ENCODE data around the gene OSBPL10. TPM values are rescaled to one million over a fixed set of nuclear protein-coding genes. Genes with fewer than 3 reads are reported as not detected.
A peak's percentile ranks its signal among the peaks of the same experiment; 100 is the strongest.

OSBPL10 gene
- total and polyA plus RNA-seq, 2 donors (not counting 1 experiment from before 2014, with no cell fraction given): 88.5 to 310 TPM

DNA sequence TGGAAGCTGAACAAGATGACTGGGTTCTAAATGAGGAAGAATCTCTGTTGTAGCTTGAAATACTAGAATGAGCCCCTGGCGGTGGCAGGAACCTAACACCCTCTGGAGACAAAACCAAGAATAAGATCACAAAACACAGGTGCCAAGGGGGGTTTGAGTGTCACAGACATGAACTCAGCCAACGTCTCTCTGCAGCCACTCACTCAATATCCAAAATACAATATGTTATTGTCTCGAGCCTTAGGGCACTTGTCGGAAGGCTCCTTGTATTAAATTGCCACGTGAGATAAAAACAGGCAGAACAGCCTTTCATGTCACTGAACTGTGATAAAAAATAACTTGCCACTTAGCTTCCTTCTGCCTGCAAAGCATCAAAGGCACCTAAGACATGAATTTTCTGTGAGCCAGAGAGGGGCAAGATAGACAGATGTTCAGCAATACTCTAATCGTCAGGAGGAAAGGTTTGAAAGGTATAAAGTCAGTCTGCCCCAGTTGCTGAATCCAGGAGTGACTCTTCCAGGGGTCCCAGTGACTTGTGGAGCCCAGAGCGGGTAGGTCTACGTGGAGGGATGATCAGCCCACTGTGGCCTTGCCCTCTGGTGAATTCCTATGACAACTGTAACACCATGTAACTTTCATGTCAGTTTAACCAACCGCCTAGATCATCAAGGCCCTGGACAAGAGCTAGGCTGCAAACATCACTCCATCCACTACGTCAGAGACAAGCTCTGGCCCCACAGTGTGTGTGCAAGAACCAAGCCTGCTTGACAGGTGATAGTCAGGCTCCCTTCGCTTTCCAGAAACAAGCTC is 165.2 kb downstream of the OSBPL10 start:
- Mint-ChIP-seq H3K4me1 (peaks cover 39% of the 10 kb centered on the region), H3K27ac (peak overlapping the region; percentile 72), H3K9me3 (ENCODE audit: insufficient read depth) (no peaks in the 10 kb centered on the region), H3K4me3 (no peak overlapping the region), H3K27me3 (no peaks in the 10 kb centered on the region)
- Histone ChIP-seq H3K79me2 (ENCODE audit: control insufficient read depth, insufficient read depth, low read length) (peaks cover 78% of the 10 kb centered on the region), H3K4me3 (ENCODE audit: control extremely low read depth in 1 of 5, extremely low read depth in 1 of 5, insufficient read depth in 1 of 5, low read depth in 2 of 5, low read length in 4 of 5) (no peak overlapping the region), H3K27ac (ENCODE audit: low read length in 2 of 2) (peak overlapping the region in 1 of 2 donors; percentile 19), H3K9me3 (ENCODE audit: control extremely low read depth in 1 of 3, control insufficient read depth in 2 of 3, insufficient read depth in 1 of 3, low read length in 2 of 3) (peaks cover 0 to 4% (median 0%) of the 10 kb centered on the region in 3 donors), H3K4me1 (ENCODE audit: control insufficient read depth in 2 of 2, insufficient read depth in 2 of 2, low read length in 2 of 2) (no peaks in the 10 kb centered on the region), H3K9ac (ENCODE audit: low read length) (no peak overlapping the region), H3K4me2 (replicated peaks; ENCODE audit: low read depth, low read length, poor library complexity, severe bottlenecking) (no peak overlapping the region), H3K27me3 (replicated peaks in 1 of 4; ENCODE audit: control extremely low read depth in 1 of 4, control insufficient read depth in 3 of 4, insufficient read depth in 4 of 4, low read length in 3 of 4) (no peaks in the 10 kb centered on the region), H4K20me1 (ENCODE audit: control insufficient read depth, insufficient read depth, low read length, poor library complexity, severe bottlenecking) (peaks cover 63% of the 10 kb centered on the region), H3K36me3 (replicated peaks in 1 of 2; ENCODE audit: control extremely low read depth in 1 of 2, control insufficient read depth in 1 of 2, extremely low read depth in 1 of 2, insufficient read depth in 2 of 2, low read length in 1 of 2) (peaks cover 2 to 60% of the 10 kb centered on the region in 2 experiments), H2AFZ (ENCODE audit: insufficient read depth, low read depth, low read length, poor library complexity, severe bottlenecking) (no peak overlapping the region)
- intact Hi-C loops (cut with micrococcal nuclease): no loop called here
- DNase-seq (no peak), ATAC-seq (ENCODE audit: low read depth) (peak; percentile 21)
- ChIA-PET CTCF (interaction anchor here (1.2 to 1.6 kb wide), 2 partner anchors 37 to 330 kb away, joined by 3 read pairs; no protein-coding TSS in a partner anchor), POLR2A (no interaction called here)
- WGBS (ENCODE audit: insufficient coverage): 63% methylated on average over 10 of the region's 11 CpGs
- TF ChIP-seq, protein P1, sequence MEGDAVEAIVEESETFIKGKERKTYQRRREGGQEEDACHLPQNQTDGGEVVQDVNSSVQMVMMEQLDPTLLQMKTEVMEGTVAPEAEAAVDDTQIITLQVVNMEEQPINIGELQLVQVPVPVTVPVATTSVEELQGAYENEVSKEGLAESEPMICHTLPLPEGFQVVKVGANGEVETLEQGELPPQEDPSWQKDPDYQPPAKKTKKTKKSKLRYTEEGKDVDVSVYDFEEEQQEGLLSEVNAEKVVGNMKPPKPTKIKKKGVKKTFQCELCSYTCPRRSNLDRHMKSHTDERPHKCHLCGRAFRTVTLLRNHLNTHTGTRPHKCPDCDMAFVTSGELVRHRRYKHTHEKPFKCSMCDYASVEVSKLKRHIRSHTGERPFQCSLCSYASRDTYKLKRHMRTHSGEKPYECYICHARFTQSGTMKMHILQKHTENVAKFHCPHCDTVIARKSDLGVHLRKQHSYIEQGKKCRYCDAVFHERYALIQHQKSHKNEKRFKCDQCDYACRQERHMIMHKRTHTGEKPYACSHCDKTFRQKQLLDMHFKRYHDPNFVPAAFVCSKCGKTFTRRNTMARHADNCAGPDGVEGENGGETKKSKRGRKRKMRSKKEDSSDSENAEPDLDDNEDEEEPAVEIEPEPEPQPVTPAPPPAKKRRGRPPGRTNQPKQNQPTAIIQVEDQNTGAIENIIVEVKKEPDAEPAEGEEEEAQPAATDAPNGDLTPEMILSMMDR (IDR thresholded peaks at IDR 0.05): no peak
- no peak for TF ChIP-seq EZH2 (IDR thresholded peaks at IDR 0.05; ENCODE audit: borderline replicate concordance, insufficient read depth, low read depth, low read length, poor library complexity, severe bottlenecking)

DNA sequence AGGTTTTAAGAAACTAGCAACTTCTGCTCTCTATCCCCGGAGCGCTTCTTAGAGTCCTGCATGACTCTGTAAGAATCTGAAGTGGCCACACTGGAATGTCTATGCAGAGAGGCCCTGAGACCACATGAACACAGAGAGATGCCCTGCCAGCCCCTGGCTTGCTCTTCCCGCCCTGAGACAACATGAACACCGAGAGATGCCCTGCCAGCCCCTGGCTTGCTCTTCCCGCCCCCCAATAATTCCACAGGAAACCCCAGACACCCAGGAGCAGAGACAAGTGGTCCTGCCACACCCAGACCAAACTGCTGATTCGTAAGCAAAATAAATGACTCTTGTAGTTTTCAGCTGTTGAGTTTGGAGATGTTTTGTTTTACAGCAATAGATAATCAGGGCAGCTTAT is 166.1 kb downstream of the OSBPL10 start:
- 97% methylated on average over 3 of the region's 6 CpGs for WGBS (ENCODE audit: insufficient coverage)
- H3K9me3 ChIP-seq (ENCODE audit: control extremely low read depth in 1 of 3, control insufficient read depth in 2 of 3, insufficient read depth in 1 of 3, low read length in 2 of 3): peaks cover 0 to 4% (median 0%) of the 10 kb centered on the region in 3 donors
- peaks cover 79% of the 10 kb centered on the region for H3K79me2 ChIP-seq (ENCODE audit: control insufficient read depth, insufficient read depth, low read length)
- POLR2A ChIA-PET: no interaction called here
- peaks cover 67% of the 10 kb centered on the region for H4K20me1 ChIP-seq (ENCODE audit: control insufficient read depth, insufficient read depth, low read length, poor library complexity, severe bottlenecking)
- Mint-ChIP-seq H3K27ac (peak overlapping the region; percentile 72), H3K27me3 (no peaks in the 10 kb centered on the region), H3K4me1 (peaks cover 42% of the 10 kb centered on the region), H3K4me3 (no peak overlapping the region), H3K9me3 (ENCODE audit: insufficient read depth) (no peaks in the 10 kb centered on the region)
- DNase-seq (no peak), ATAC-seq (ENCODE audit: low read depth) (no peak)
- CTCF ChIA-PET: interaction anchor here (1.6 kb wide), 1 partner anchor 36 kb away, joined by 3 read pairs; no protein-coding TSS in a partner anchor
- H3K27me3 ChIP-seq (replicated peaks in 1 of 4; ENCODE audit: control extremely low read depth in 1 of 4, control insufficient read depth in 3 of 4, insufficient read depth in 4 of 4, low read length in 3 of 4): no peaks in the 10 kb centered on the region
- no peak for TF ChIP-seq EZH2 (IDR thresholded peaks at IDR 0.05; ENCODE audit: borderline replicate concordance, insufficient read depth, low read depth, low read length, poor library complexity, severe bottlenecking)
- TF ChIP-seq, protein P1 (IDR thresholded peaks at IDR 0.05): no peak
- H3K4me1 ChIP-seq (ENCODE audit: control insufficient read depth in 2 of 2, insufficient read depth in 2 of 2, low read length in 2 of 2): no peaks in the 10 kb centered on the region
- H3K9ac ChIP-seq (ENCODE audit: low read length): no peak overlapping the region
- peaks cover 2 to 52% of the 10 kb centered on the region in 2 experiments for H3K36me3 ChIP-seq (replicated peaks in 1 of 2; ENCODE audit: control extremely low read depth in 1 of 2, control insufficient read depth in 1 of 2, extremely low read depth in 1 of 2, insufficient read depth in 2 of 2, low read length in 1 of 2)
- peak overlapping the region in 1 of 2 donors; percentile 19 for H3K27ac ChIP-seq (ENCODE audit: low read length in 2 of 2)
- no peak overlapping the region for H3K4me2 ChIP-seq (replicated peaks; ENCODE audit: low read depth, low read length, poor library complexity, severe bottlenecking)
- no peak overlapping the region for H3K4me3 ChIP-seq (ENCODE audit: control extremely low read depth in 1 of 5, extremely low read depth in 1 of 5, insufficient read depth in 1 of 5, low read depth in 2 of 5, low read length in 4 of 5)
- intact Hi-C loops (cut with micrococcal nuclease): no loop called here
- H2AFZ ChIP-seq (ENCODE audit: insufficient read depth, low read depth, low read length, poor library complexity, severe bottlenecking): no peak overlapping the region

Data from B cell (primary cell).